Liver (tissue), 9 donors: ENCODE results near the gene SRSF9. TPM values are rescaled to one million over a fixed set of nuclear protein-coding genes. Genes with fewer than 3 reads are reported as not detected.
A peak's percentile ranks its signal among the peaks of the same experiment; 100 is the strongest.
"Not testable (repeated sequence)": the region's sequence is repeated elsewhere in the genome, so short reads cannot be mapped to it uniquely, and the experiment has no call there.

Experiments used
- DNase-seq: peaks from one replicate; pipeline ENCODE4 v3.0.0-alpha.2; 2017; ENCODE audit warnings: low spot score
- H3K27ac ChIP-seq, 2 donors: one replicate each; pipeline ENCODE4 v1.7.0; 2013; ENCODE audit warnings: inconsistent platforms in 2 of 2, low read length in 2 of 2, control low read depth in 1 of 2, low read depth in 1 of 2, mild to moderate bottlenecking in 1 of 2
- H3K27me3 ChIP-seq, 4 donors: one replicate each; pipeline versions ENCODE4 v1.6.1 to v1.7.0; 2013; ENCODE audit warnings: low read length in 3 of 4, inconsistent platforms in 1 of 4, mild to moderate bottlenecking in 1 of 4, moderate library complexity in 1 of 4; ENCODE audit not compliant: control insufficient read depth in 4 of 4, insufficient read depth in 4 of 4
- H3K36me3 ChIP-seq, 4 donors: one replicate each; pipeline versions ENCODE4 v1.6.1 to v1.7.0; 2013; ENCODE audit warnings: low read length in 3 of 4, mild to moderate bottlenecking in 3 of 4, low read depth in 1 of 4, moderate library complexity in 1 of 4; ENCODE audit not compliant: control insufficient read depth in 4 of 4, insufficient read depth in 3 of 4
- H3K4me1 ChIP-seq, 4 donors: one replicate each; pipeline versions ENCODE4 v1.6.1 to v1.7.0; 2013; ENCODE audit warnings: low read length in 3 of 4, mild to moderate bottlenecking in 3 of 4, moderate library complexity in 1 of 4; ENCODE audit not compliant: control insufficient read depth in 4 of 4, insufficient read depth in 4 of 4
- H3K4me3 ChIP-seq, 3 donors: one replicate each; pipeline versions ENCODE4 v1.6.1 to v1.7.0; 2013; ENCODE audit warnings: low read length in 3 of 3, control low read depth in 1 of 3, low read depth in 1 of 3, mild to moderate bottlenecking in 1 of 3
- H3K9ac ChIP-seq, 2 donors: one replicate each; pipeline ENCODE4 v1.7.0; 2013; ENCODE audit warnings: low read length in 2 of 2, mild to moderate bottlenecking in 2 of 2, moderate library complexity in 2 of 2, control low read depth in 1 of 2, low read depth in 1 of 2
- H3K9me3 ChIP-seq, 4 donors: one replicate each; pipeline versions ENCODE4 v1.6.1 to v1.7.0; 2013; ENCODE audit warnings: low read length in 3 of 4; ENCODE audit not compliant: control insufficient read depth in 4 of 4
- EGR1 ChIP-seq, 2 donors: IDR thresholded peaks; 2 replicates each; pipeline ENCODE4 v1.6.1; 2016 to 2018; ENCODE audit warnings: antibody characterized with exemption in 2 of 2, low read depth in 2 of 2
- FOXA1 ChIP-seq: IDR thresholded peaks from 2 replicates; pipeline ENCODE4 v1.6.1; 2016; ENCODE audit warnings: antibody characterized with exemption
- FOXA2 ChIP-seq: IDR thresholded peaks from 2 replicates; pipeline ENCODE4 v1.6.1; 2016; ENCODE audit warnings: antibody characterized with exemption
- HNF4A ChIP-seq, 2 donors: conservative IDR thresholded peaks; 2 replicates each; pipeline ENCODE4 v1.6.1; 2016; ENCODE audit warnings: antibody characterized with exemption in 2 of 2, mild to moderate bottlenecking in 2 of 2
- HNF4G ChIP-seq: IDR thresholded peaks from 2 replicates; pipeline ENCODE4 v1.6.1; 2016; ENCODE audit warnings: antibody characterized with exemption
- JUND ChIP-seq, 2 donors: IDR thresholded peaks; 2 replicates each; pipeline ENCODE4 v1.6.1; 2016; ENCODE audit warnings: antibody characterized with exemption in 2 of 2
- NR2F2 ChIP-seq: IDR thresholded peaks from 2 replicates; pipeline ENCODE4 v1.6.1; 2016; ENCODE audit warnings: antibody characterized with exemption
- RAD21 ChIP-seq, 2 donors: IDR thresholded peaks; 2 replicates each; pipeline ENCODE4 v1.6.1; 2016; ENCODE audit warnings: antibody characterized with exemption in 2 of 2, mild to moderate bottlenecking in 2 of 2
- RXRA ChIP-seq, 2 donors: IDR thresholded peaks; 2 replicates each; pipeline ENCODE4 v1.6.1; 2017 to 2018; ENCODE audit warnings: antibody characterized with exemption in 2 of 2, mild to moderate bottlenecking in 1 of 2
- SP1 ChIP-seq: IDR thresholded peaks from 2 replicates; pipeline ENCODE4 v1.6.1; 2018; ENCODE audit warnings: antibody characterized with exemption, mild to moderate bottlenecking
- YY1 ChIP-seq: IDR thresholded peaks from 2 replicates; pipeline ENCODE4 v1.6.1; 2016; ENCODE audit warnings: antibody characterized with exemption, mild to moderate bottlenecking
- WGBS: extraction: QIAGEN DNeasy Blood & Tissue Kit; methylation state at CpG from one replicate; pipeline ENCODE4 v1.1.7; 2013; 5-methylcytosine and 5-hydroxymethylcytosine counted together
- polyA plus RNA-seq, 2 donors: library from polyadenylated mRNA; stranded (reverse) in 1 of 2; unstranded in 1 of 2; fragments of 200-250 nt in 1 of 2; fragments of >200 nt in 1 of 2; fragmentation: Nextera tagmentation in 1 of 2; extraction: Ambion mirVana in 1 of 2; gene quantifications; one replicate each; pipeline versions ENCODE4 v1.2.1 to v1.2.3, GENCODE V29; 2013 to 2015
- total RNA-seq, 2 donors: library from RNA; depleted of rRNA; stranded (reverse); fragments of >200 nt; gene quantifications; one replicate each; pipeline ENCODE4 v1.2.3, GENCODE V29; 2014
- TF ChIP-seq, protein P1 (sequence below): fragments of 150-350 bp; IDR thresholded peaks from 2 replicates; pipeline ENCODE4 v1.5.1; 2017; ENCODE audit warnings: improper control_type of control experiment, low read depth, low read length; ENCODE audit not compliant: missing input control
- TF ChIP-seq, protein P2 (sequence below): IDR thresholded peaks from 2 replicates; pipeline ENCODE4 v1.6.1; 2016; ENCODE audit warnings: antibody characterized with exemption, mild to moderate bottlenecking
- TF ChIP-seq, protein P3 (sequence below): IDR thresholded peaks from 2 replicates; pipeline ENCODE4 v1.6.1; 2016; ENCODE audit warnings: antibody characterized with exemption
- TF ChIP-seq, protein P4 (sequence below): IDR thresholded peaks from 2 replicates; pipeline ENCODE4 v1.6.1; 2016; ENCODE audit warnings: antibody characterized with exemption
- TF ChIP-seq, protein P5 (sequence below): IDR thresholded peaks from 2 replicates; pipeline ENCODE4 v1.6.1; 2016; ENCODE audit warnings: antibody characterized with exemption
- donor health status: healthy.
- donor health status: healthy.
- donor health status: healthy.
- donor health status: healthy.
- donor health status: healthy.

Gene SRSF9
- total and polyA plus RNA-seq, 4 donors = 45.3 to 98.5 (median 73.3) TPM

DNA sequence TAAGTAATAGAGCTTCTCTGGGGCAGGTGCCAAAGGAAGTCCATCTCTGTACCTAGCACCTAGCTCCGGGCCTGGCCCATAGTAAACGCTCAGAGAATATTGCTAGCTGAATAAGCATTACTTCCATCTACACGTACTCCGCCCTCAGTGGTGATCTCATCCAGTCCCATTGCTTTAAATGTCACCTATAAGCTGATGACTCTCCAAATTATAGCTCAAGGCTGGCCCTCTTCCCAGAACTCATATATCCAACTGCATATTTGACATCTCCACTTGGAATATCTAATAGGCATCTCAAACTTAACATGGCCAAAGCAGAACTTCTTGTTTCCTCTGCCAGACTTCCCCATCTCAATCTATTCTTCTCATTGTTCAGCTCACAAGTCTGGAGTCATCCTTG, 19.5 kb upstream of the SRSF9 start:
- TF ChIP-seq, protein P1, sequence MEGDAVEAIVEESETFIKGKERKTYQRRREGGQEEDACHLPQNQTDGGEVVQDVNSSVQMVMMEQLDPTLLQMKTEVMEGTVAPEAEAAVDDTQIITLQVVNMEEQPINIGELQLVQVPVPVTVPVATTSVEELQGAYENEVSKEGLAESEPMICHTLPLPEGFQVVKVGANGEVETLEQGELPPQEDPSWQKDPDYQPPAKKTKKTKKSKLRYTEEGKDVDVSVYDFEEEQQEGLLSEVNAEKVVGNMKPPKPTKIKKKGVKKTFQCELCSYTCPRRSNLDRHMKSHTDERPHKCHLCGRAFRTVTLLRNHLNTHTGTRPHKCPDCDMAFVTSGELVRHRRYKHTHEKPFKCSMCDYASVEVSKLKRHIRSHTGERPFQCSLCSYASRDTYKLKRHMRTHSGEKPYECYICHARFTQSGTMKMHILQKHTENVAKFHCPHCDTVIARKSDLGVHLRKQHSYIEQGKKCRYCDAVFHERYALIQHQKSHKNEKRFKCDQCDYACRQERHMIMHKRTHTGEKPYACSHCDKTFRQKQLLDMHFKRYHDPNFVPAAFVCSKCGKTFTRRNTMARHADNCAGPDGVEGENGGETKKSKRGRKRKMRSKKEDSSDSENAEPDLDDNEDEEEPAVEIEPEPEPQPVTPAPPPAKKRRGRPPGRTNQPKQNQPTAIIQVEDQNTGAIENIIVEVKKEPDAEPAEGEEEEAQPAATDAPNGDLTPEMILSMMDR = no peak
- TF ChIP-seq NR2F2 = no peak
- TF ChIP-seq YY1 = no peak
- TF ChIP-seq FOXA1 = no peak
- TF ChIP-seq, protein P2, sequence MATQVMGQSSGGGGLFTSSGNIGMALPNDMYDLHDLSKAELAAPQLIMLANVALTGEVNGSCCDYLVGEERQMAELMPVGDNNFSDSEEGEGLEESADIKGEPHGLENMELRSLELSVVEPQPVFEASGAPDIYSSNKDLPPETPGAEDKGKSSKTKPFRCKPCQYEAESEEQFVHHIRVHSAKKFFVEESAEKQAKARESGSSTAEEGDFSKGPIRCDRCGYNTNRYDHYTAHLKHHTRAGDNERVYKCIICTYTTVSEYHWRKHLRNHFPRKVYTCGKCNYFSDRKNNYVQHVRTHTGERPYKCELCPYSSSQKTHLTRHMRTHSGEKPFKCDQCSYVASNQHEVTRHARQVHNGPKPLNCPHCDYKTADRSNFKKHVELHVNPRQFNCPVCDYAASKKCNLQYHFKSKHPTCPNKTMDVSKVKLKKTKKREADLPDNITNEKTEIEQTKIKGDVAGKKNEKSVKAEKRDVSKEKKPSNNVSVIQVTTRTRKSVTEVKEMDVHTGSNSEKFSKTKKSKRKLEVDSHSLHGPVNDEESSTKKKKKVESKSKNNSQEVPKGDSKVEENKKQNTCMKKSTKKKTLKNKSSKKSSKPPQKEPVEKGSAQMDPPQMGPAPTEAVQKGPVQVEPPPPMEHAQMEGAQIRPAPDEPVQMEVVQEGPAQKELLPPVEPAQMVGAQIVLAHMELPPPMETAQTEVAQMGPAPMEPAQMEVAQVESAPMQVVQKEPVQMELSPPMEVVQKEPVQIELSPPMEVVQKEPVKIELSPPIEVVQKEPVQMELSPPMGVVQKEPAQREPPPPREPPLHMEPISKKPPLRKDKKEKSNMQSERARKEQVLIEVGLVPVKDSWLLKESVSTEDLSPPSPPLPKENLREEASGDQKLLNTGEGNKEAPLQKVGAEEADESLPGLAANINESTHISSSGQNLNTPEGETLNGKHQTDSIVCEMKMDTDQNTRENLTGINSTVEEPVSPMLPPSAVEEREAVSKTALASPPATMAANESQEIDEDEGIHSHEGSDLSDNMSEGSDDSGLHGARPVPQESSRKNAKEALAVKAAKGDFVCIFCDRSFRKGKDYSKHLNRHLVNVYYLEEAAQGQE = no peak
- TF ChIP-seq HNF4A (conservative IDR thresholded peaks at IDR 0.05) = no peak
- DNase-seq = no peak
- H3K9me3 ChIP-seq = no peaks in the 10 kb centered on the region
- no peaks in the 10 kb centered on the region for H3K36me3 ChIP-seq
- 92% methylated on average over 4 of the region's 4 CpGs for WGBS
- no peak overlapping the region for H3K4me3 ChIP-seq
- no peak overlapping the region for H3K9ac ChIP-seq
- H3K27me3 ChIP-seq = no peaks in the 10 kb centered on the region
- no peaks in the 10 kb centered on the region for H3K4me1 ChIP-seq
- H3K27ac ChIP-seq = no peak overlapping the region

DNA sequence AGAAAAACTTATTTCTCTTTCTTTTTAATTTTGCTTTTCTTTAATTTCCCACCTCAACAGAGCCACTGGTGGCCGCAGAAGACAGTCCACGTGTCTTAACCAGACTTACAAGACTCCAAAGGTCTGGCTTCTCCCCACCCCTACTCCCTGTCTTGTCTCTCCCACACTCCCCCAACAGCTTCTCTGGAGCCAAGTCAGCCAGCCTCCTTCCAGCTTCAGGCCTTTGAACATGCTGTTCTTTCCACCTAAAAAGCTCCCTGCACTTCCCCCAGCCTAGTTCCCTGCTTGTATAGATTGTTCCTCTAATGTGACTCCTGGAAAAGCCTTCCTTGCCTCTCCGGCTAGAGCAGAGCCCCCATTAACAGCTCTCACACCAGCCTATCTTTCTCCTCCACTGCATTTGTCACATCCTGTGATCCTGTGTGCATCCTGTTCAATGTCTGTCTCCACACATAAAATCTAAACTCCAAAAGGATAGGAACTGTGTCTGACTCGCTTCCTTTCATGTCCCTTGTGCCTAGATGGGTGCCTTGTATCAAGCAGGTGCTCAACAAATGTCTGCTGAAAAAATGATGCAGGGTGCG, 18.6 kb upstream of the SRSF9 start:
- no peak overlapping the region for H3K27ac ChIP-seq
- H3K9ac ChIP-seq = no peak overlapping the region
- H3K4me3 ChIP-seq = no peak overlapping the region
- no peak for DNase-seq
- no peaks in the 10 kb centered on the region for H3K4me1 ChIP-seq
- H3K36me3 ChIP-seq = no peaks in the 10 kb centered on the region
- no peak for TF ChIP-seq JUND (IDR thresholded peaks at IDR 0.05)
- no peak for TF ChIP-seq FOXA2
- TF ChIP-seq, protein P2 = no peak
- TF ChIP-seq FOXA1 = no peak
- no peak for TF ChIP-seq HNF4G
- TF ChIP-seq, protein P3, sequence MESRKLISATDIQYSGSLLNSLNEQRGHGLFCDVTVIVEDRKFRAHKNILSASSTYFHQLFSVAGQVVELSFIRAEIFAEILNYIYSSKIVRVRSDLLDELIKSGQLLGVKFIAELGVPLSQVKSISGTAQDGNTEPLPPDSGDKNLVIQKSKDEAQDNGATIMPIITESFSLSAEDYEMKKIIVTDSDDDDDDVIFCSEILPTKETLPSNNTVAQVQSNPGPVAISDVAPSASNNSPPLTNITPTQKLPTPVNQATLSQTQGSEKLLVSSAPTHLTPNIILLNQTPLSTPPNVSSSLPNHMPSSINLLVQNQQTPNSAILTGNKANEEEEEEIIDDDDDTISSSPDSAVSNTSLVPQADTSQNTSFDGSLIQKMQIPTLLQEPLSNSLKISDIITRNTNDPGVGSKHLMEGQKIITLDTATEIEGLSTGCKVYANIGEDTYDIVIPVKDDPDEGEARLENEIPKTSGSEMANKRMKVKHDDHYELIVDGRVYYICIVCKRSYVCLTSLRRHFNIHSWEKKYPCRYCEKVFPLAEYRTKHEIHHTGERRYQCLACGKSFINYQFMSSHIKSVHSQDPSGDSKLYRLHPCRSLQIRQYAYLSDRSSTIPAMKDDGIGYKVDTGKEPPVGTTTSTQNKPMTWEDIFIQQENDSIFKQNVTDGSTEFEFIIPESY = no peak
- TF ChIP-seq, protein P4, sequence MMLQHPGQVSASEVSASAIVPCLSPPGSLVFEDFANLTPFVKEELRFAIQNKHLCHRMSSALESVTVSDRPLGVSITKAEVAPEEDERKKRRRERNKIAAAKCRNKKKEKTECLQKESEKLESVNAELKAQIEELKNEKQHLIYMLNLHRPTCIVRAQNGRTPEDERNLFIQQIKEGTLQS = no peak
- no peak for TF ChIP-seq HNF4A (conservative IDR thresholded peaks at IDR 0.05)
- no peak for TF ChIP-seq EGR1 (IDR thresholded peaks at IDR 0.05; ENCODE audit: low read depth in 2 of 2)
- TF ChIP-seq SP1 = no peak
- TF ChIP-seq NR2F2 = no peak
- TF ChIP-seq RXRA (IDR thresholded peaks at IDR 0.05) = no peak
- TF ChIP-seq RAD21 (IDR thresholded peaks at IDR 0.05) = no peak
- TF ChIP-seq, protein P5, sequence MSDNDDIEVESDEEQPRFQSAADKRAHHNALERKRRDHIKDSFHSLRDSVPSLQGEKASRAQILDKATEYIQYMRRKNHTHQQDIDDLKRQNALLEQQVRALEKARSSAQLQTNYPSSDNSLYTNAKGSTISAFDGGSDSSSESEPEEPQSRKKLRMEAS = no peak
- no peaks in the 10 kb centered on the region for H3K27me3 ChIP-seq
- H3K9me3 ChIP-seq = no peaks in the 10 kb centered on the region
- WGBS = 78% methylated on average over 5 of the region's 5 CpGs

DNA sequence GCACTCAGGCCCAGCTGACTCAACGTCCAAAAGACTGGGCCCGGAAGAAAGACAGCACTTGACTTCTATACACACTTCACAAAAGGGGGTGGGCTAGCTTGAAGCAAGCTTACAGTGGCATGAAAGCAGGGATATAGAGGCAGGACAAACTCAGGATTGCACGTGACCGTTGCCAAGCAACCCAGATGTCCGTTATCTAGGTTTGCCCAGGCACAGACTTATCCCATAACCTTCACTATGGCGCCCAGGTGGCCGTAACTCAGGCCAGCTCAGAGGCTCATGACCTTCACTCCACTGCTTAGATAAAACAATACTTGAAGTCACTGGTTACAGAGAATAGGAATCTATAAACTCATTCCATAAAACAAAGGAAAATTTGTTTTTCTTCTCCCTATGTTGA, 18.0 kb upstream of the SRSF9 start:
- H3K27me3 ChIP-seq, H3K4me3 ChIP-seq, H3K27ac ChIP-seq, H3K9ac ChIP-seq, H3K4me1 ChIP-seq, H3K36me3 ChIP-seq, H3K9me3 ChIP-seq: not testable (repeated sequence)
- DNase-seq = peak; percentile 74
- 90% methylated on average over 7 of the region's 7 CpGs for WGBS
